Measurements from ENCODE around the gene GTF2A1L. TPM values are rescaled to one million over a fixed set of nuclear protein-coding genes. Genes with fewer than 3 reads are reported as not detected.

GTF2A1L gene
- total and polyA plus RNA-seq, 4 donors: 0.02 to 0.67 TPM; not detected in 2

DNA sequence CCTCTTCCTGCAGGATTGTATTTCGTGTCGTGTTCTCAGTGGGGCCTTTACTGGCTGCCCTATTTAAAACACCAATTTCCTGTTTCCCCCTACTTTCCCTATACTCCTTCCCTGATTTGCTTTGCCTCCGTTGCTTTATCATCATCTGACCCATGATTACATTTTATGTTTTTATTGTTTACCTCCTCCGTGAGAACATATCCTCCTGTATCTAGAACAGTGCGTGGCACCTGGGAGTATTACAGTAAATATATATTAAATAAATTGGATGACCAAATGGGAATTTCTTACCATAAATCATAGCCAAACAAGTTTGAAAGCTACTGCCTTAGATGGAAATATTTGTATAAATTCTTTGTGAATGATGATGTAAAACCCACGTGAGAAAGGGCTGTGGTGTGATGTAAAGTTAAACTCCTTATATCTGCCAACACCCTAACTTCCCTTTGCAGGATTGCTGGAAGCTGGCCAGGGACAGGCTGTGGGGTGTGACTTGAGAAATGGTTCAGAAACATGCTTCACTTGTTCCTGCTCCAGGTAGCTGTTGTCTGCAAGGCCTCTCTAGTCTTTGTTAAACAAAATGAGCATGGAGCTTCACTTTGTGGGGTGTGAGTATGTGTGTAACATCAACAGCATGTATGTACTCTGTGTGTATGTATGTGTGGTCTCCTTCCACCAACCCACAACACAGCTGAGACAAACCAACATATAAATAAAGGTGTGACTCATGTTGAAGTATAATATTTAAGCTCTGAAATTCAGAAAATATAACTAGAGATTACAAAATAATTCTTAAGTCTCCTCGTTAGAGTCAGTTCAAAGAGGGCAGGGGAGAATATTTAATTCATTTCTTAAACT, 97.6 kb downstream of the GTF2A1L start:
- Histone ChIP-seq H3K4me1 (ENCODE audit: control insufficient read depth in 4 of 4, insufficient read depth in 4 of 4, low read length in 3 of 4) (no peaks in the 10 kb centered on the region), H3K27ac (ENCODE audit: low read depth in 1 of 2, low read length in 2 of 2) (no peak overlapping the region), H3K27me3 (ENCODE audit: control insufficient read depth in 4 of 4, insufficient read depth in 4 of 4, low read length in 3 of 4) (no peaks in the 10 kb centered on the region), H3K4me3 (ENCODE audit: low read depth in 1 of 3, low read length in 3 of 3) (no peak overlapping the region), H3K36me3 (ENCODE audit: control insufficient read depth in 4 of 4, insufficient read depth in 3 of 4, low read depth in 1 of 4, low read length in 3 of 4) (no peaks in the 10 kb centered on the region), H3K9ac (ENCODE audit: low read depth in 1 of 2, low read length in 2 of 2) (no peak overlapping the region), H3K9me3 (ENCODE audit: control insufficient read depth in 4 of 4, low read length in 3 of 4) (no peaks in the 10 kb centered on the region)
- WGBS: 62% methylated on average over 7 of the region's 7 CpGs
- no peak for TF ChIP-seq YY1 (IDR thresholded peaks at IDR 0.05)
- no peak for TF ChIP-seq FOXA1 (IDR thresholded peaks at IDR 0.05)
- no peak for TF ChIP-seq JUND (IDR thresholded peaks at IDR 0.05)
- TF ChIP-seq TAF1 (conservative IDR thresholded peaks at IDR 0.05): no peak
- TF ChIP-seq, protein P1, sequence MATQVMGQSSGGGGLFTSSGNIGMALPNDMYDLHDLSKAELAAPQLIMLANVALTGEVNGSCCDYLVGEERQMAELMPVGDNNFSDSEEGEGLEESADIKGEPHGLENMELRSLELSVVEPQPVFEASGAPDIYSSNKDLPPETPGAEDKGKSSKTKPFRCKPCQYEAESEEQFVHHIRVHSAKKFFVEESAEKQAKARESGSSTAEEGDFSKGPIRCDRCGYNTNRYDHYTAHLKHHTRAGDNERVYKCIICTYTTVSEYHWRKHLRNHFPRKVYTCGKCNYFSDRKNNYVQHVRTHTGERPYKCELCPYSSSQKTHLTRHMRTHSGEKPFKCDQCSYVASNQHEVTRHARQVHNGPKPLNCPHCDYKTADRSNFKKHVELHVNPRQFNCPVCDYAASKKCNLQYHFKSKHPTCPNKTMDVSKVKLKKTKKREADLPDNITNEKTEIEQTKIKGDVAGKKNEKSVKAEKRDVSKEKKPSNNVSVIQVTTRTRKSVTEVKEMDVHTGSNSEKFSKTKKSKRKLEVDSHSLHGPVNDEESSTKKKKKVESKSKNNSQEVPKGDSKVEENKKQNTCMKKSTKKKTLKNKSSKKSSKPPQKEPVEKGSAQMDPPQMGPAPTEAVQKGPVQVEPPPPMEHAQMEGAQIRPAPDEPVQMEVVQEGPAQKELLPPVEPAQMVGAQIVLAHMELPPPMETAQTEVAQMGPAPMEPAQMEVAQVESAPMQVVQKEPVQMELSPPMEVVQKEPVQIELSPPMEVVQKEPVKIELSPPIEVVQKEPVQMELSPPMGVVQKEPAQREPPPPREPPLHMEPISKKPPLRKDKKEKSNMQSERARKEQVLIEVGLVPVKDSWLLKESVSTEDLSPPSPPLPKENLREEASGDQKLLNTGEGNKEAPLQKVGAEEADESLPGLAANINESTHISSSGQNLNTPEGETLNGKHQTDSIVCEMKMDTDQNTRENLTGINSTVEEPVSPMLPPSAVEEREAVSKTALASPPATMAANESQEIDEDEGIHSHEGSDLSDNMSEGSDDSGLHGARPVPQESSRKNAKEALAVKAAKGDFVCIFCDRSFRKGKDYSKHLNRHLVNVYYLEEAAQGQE (IDR thresholded peaks at IDR 0.05): no peak
- TF ChIP-seq, protein P2, sequence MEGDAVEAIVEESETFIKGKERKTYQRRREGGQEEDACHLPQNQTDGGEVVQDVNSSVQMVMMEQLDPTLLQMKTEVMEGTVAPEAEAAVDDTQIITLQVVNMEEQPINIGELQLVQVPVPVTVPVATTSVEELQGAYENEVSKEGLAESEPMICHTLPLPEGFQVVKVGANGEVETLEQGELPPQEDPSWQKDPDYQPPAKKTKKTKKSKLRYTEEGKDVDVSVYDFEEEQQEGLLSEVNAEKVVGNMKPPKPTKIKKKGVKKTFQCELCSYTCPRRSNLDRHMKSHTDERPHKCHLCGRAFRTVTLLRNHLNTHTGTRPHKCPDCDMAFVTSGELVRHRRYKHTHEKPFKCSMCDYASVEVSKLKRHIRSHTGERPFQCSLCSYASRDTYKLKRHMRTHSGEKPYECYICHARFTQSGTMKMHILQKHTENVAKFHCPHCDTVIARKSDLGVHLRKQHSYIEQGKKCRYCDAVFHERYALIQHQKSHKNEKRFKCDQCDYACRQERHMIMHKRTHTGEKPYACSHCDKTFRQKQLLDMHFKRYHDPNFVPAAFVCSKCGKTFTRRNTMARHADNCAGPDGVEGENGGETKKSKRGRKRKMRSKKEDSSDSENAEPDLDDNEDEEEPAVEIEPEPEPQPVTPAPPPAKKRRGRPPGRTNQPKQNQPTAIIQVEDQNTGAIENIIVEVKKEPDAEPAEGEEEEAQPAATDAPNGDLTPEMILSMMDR (IDR thresholded peaks at IDR 0.05; ENCODE audit: low read depth, low read length, missing input control): no peak
- no peak for TF ChIP-seq SP1 (IDR thresholded peaks at IDR 0.05)
- TF ChIP-seq FOXA2 (IDR thresholded peaks at IDR 0.05): no peak
- TF ChIP-seq GABPA (IDR thresholded peaks at IDR 0.05 in 1 of 2, conservative IDR thresholded peaks at IDR 0.05 in 1 of 2): no peak
- TF ChIP-seq EGR1 (IDR thresholded peaks at IDR 0.05; ENCODE audit: low read depth in 2 of 2): no peak
- TF ChIP-seq, protein P3, sequence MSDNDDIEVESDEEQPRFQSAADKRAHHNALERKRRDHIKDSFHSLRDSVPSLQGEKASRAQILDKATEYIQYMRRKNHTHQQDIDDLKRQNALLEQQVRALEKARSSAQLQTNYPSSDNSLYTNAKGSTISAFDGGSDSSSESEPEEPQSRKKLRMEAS (IDR thresholded peaks at IDR 0.05): no peak
- TF ChIP-seq, protein P4, sequence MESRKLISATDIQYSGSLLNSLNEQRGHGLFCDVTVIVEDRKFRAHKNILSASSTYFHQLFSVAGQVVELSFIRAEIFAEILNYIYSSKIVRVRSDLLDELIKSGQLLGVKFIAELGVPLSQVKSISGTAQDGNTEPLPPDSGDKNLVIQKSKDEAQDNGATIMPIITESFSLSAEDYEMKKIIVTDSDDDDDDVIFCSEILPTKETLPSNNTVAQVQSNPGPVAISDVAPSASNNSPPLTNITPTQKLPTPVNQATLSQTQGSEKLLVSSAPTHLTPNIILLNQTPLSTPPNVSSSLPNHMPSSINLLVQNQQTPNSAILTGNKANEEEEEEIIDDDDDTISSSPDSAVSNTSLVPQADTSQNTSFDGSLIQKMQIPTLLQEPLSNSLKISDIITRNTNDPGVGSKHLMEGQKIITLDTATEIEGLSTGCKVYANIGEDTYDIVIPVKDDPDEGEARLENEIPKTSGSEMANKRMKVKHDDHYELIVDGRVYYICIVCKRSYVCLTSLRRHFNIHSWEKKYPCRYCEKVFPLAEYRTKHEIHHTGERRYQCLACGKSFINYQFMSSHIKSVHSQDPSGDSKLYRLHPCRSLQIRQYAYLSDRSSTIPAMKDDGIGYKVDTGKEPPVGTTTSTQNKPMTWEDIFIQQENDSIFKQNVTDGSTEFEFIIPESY (IDR thresholded peaks at IDR 0.05): no peak
- no peak for TF ChIP-seq HNF4A (conservative IDR thresholded peaks at IDR 0.05)
- no peak for TF ChIP-seq RXRA (IDR thresholded peaks at IDR 0.05)
- no peak for TF ChIP-seq NR2F2 (IDR thresholded peaks at IDR 0.05)
- no peak for TF ChIP-seq HNF4G (IDR thresholded peaks at IDR 0.05)
- no peak for TF ChIP-seq RAD21 (IDR thresholded peaks at IDR 0.05)
- TF ChIP-seq, protein P5, sequence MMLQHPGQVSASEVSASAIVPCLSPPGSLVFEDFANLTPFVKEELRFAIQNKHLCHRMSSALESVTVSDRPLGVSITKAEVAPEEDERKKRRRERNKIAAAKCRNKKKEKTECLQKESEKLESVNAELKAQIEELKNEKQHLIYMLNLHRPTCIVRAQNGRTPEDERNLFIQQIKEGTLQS (IDR thresholded peaks at IDR 0.05): no peak
- DNase-seq (ENCODE audit: low spot score): no peak
